ENCODE data around the gene DACH1. TPM values are rescaled to one million over a fixed set of nuclear protein-coding genes. Genes with fewer than 3 reads are reported as not detected.

DACH1 gene
- total and polyA plus RNA-seq, 11 donors: 1.2 to 3.8 (median 2.1) TPM

GRCh38 chr13:71854401-71854800 is 12.6 kb downstream of the DACH1 start:
- ATAC-seq: no peak
- Histone ChIP-seq H3K9me3 (no peaks in the 10 kb centered on the region), H3K4me3 (no peak overlapping the region), H3K4me1 (no peaks in the 10 kb centered on the region), H3K27ac (no peak overlapping the region), H3K36me3 (no peaks in the 10 kb centered on the region), H3K27me3 (no peaks in the 10 kb centered on the region)
- DNase-seq: no peak
- 68 to 78% (median 75%) methylated on average over 1 of the region's 1 CpG for WGBS, 4 donors
- intact Hi-C loops (cut with DNase I): no loop called here
- TF ChIP-seq CTCF (IDR thresholded peaks at IDR 0.05): no peak
- TF ChIP-seq POLR2A (IDR thresholded peaks at IDR 0.05): no peak

- ATAC-seq (no peak), DNase-seq (no peak)
- no peaks in the 10 kb centered on the region for H3K27me3 ChIP-seq
- no peak overlapping the region for H3K27ac ChIP-seq
- 48 to 62% (median 55%) methylated on average over 3 of the region's 3 CpGs for WGBS, 4 donors
- no peaks in the 10 kb centered on the region for H3K4me1 ChIP-seq
- TF ChIP-seq CTCF (IDR thresholded peaks at IDR 0.05) (no peak), POLR2A (IDR thresholded peaks at IDR 0.05) (no peak)
- no peak overlapping the region for H3K4me3 ChIP-seq
- no peaks in the 10 kb centered on the region for H3K9me3 ChIP-seq
- no peaks in the 10 kb centered on the region for H3K36me3 ChIP-seq
- intact Hi-C loops (cut with DNase I): no loop called here
Measured at GRCh38 chr13:71853725-71854124, 13.3 kb downstream of the DACH1 start.

GRCh38 chr13:71852736-71853135 is 14.3 kb downstream of the DACH1 start:
- H3K27me3 ChIP-seq: no peaks in the 10 kb centered on the region
- H3K4me3 ChIP-seq: no peak overlapping the region
- TF ChIP-seq CTCF (IDR thresholded peaks at IDR 0.05) (no peak), POLR2A (IDR thresholded peaks at IDR 0.05) (no peak)
- 93 to 96% (median 94%) methylated on average over 2 of the region's 2 CpGs for WGBS, 4 donors
- DNase-seq (no peak), ATAC-seq (no peak)
- no peaks in the 10 kb centered on the region for H3K36me3 ChIP-seq
- no peaks in the 10 kb centered on the region for H3K4me1 ChIP-seq
- intact Hi-C loops (cut with DNase I): no loop called here
- H3K9me3 ChIP-seq: no peaks in the 10 kb centered on the region
- H3K27ac ChIP-seq: no peak overlapping the region

GRCh38 chr13:71851498-71852409 is 15.2 kb downstream of the DACH1 start:
- intact Hi-C loops (cut with DNase I): no loop called here
- ATAC-seq (no peak), DNase-seq (no peak)
- WGBS, 4 donors: 88 to 95% (median 89%) methylated on average over 9 of the region's 9 CpGs
- Histone ChIP-seq H3K9me3 (no peaks in the 10 kb centered on the region), H3K4me3 (no peak overlapping the region), H3K4me1 (no peaks in the 10 kb centered on the region), H3K27me3 (no peaks in the 10 kb centered on the region), H3K36me3 (no peaks in the 10 kb centered on the region), H3K27ac (no peak overlapping the region)
- no peak for TF ChIP-seq POLR2A (IDR thresholded peaks at IDR 0.05)
- no peak for TF ChIP-seq CTCF (IDR thresholded peaks at IDR 0.05)
